CD4-positive, alpha-beta T cell treated with Interleukin-15 for 1 hour (primary cell): ENCODE data around the gene RIC1.
"Not testable (repeated sequence)": the region's sequence is repeated elsewhere in the genome, so short reads cannot be mapped to it uniquely, and the experiment has no call there.

Experiments
- DNase-seq: peaks from one replicate; pipeline ENCODE4 v3.0.0-alpha.2; 2020

Gene RIC1

GRCh38 chr9:5735072-5735471 is 106.2 kb downstream of the RIC1 start:
- no peak for DNase-seq

GRCh38 chr9:5736563-5737346 is 107.8 kb downstream of the RIC1 start:
- DNase-seq, result no peak

DNA sequence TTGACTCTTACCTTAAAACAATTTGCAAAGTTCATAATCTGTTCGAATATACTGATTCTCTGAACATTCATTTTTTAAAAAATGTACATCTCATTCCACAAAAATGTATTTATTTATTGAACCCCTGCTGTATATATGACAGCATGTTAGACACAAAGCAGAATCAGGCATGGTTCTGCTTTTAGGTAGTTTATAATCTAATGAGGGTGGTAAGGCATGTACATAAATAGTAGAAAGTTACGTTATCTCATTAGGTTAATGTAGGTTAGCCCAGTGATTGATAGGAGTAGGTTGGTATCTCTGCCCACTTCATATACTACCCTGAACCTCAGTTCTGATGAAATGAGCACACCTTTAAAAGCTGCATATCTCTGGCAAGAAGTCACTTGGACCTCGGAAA is 114.2 kb downstream of the RIC1 start:
- DNase-seq, result no peak

GRCh38 chr9:5748438-5748837 is 119.5 kb downstream of the RIC1 start:
- no peak for DNase-seq

GRCh38 chr9:5749306-5749705 is 120.4 kb downstream of the RIC1 start:
- DNase-seq, result no peak

DNA sequence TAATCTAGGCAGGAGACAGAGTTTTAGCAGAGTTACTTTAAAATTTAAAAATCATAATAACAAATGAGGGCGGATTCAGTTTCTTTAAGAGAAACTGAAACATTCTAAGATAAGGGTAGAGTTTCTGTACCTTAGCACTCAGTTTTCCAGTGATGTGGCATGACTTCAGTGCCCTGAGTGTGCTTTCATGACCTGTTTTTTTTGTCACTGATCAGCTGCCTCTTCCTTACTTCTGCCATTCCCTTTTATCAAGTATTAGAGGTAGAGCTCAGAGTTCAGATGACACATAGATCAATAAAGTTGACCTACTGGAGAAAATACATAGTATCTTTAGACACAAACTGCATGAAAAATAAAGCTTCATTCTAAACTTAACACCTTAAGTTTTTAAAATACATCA is 121.7 kb downstream of the RIC1 start:
- no peak for DNase-seq

GRCh38 chr9:5756633-5757032 is 127.7 kb downstream of the RIC1 start:
- DNase-seq, result no peak

GRCh38 chr9:5760338-5760737 is 131.4 kb downstream of the RIC1 start:
- DNase-seq, result no peak

GRCh38 chr9:5762421-5762820 is 133.5 kb downstream of the RIC1 start:
- DNase-seq, result no peak

DNA sequence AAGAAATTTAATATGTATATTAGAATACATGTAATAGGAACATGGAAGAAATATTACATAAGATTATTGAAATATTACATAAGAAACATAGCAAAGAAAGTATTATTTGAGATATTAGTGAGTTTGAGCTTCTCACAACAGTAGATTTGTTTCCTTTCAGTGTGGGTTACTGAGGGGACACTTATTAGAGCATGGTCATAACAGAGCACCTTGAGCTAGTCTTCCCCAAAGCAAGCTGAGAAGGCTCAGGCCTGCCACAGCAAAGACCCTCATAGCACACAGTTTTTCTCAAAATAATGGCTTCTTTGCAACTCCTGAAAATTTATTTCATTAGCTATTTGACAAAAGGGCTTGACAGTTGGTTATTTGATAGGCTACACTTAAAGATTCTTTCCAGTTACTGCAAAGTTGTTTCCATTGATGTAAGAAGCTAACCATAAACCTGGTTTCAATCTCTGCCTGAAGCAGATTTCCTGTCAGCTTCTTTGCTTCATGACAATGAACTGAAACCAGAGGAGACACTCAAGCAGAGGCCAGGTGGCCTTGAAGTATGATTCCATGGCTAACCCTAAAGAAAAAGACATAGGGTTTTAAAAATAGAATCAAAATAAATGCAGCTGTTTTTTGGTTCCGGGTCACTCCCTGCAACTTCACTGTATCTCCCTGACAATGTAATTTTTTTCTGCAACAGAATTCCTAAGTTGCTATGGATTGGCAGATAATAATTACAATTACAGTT is 135.4 kb downstream of the RIC1 start:
- DNase-seq, result no peak

DNA sequence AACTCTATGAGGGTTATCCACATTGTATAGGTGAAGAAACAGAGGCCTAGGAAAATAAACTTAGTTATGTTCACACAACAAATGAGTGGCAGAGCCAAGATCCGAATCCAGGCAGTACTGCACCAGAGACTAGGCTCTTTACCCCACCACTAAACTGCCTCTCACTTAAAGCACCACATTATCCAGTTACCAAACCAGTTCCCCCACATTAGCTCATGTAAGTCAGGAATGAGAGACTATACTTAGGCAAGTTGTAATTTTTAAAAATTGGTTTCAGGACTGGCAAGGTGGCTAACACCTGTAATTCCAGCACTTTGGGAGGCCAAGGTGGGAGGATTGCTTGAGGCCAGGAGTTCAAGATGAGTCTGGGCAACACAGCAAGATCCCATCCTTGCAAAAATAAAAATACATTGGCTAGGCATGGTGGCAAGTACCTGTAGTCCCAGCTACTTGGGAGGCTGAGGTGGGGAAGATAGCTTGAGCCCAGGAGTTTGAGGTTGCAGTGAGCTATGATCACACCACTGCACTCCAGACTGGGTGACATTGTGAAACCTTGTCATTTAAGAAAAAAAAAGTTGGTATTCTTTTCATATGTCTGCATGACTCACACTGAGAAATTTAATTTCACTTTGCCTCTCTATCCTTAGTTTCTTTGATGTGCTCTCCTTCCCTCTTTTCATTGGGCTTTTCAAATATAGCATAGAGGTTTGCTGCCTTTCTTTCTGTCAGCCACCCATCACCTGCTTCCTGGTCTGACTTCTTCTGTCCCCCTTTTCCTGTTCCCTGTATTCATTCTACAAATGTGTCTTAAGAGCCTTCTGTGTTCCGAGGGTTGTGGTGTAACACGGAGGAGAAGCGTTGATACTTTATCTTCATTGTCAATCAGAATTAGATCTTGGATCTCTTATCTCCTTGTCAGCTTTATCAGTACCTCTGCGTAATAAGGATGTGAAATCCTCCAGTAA is 139.3 kb downstream of the RIC1 start:
- DNase-seq, result no peak

- DNase-seq, result no peak
Observed at GRCh38 chr9:5773324-5773999, 144.6 kb downstream of the RIC1 start.

DNA sequence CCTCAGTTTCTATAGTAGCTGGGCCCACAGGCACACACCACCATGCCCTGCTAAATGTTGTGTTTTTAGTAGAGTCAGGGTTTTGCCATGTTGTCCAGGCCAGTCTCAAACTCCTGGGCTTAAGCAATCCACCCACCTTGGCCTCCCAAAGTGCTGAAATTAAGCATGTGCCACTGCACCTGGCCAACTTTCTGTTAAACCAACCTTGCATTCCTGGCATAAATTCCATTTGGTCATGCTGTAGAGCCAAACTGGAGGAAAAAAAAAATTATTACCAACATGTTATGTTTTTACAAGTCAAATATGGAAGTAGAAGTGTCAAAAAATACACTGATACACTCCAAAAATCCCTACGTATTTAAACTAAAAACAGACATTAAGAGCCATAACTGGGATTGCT is 149.9 kb downstream of the RIC1 start:
- no peak for DNase-seq

DNA sequence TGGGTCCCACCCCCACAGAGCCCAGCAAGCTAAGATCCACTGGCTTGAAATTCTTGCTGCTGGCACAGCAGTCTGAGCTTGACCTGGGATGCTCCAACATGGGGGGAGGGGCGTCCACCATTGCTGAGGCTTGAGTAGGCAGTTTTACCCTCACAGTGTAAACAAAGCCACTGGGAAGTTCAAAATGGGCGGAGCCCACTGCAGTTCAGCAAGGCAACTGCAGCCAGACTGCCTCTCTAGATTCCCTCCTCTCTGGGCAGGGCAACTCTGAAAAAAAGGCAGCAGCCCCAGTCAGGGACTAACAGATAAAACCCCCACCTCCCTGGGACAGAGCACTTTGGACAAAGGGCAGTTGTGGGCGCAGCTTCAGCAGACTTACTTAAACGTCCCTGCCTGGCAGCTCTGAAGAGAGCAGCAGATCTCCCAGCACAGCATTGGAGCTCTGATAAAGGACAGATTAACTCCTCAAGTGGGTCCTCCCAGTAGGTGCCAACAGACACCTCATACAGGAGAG is 150.9 kb downstream of the RIC1 start:
- DNase-seq, result not testable (repeated sequence)

DNA sequence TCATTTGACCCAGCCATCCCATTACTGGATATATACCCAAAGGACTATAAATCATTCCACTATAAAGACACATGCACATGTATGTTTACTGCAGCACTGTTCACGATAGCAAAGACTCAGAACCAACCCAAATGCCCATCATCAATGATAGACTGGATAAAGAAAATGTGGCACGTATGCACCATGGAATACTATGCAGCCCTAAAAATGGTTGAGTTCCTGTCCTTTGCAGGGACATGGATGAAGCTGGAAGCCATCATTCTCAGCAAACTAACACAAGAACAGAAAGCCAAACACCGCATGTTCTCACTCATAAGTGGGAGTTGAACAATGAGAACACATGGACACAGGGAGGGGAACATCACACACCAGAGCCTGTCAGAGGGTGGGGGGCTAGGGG is 154.5 kb downstream of the RIC1 start:
- not testable (repeated sequence) for DNase-seq

DNA sequence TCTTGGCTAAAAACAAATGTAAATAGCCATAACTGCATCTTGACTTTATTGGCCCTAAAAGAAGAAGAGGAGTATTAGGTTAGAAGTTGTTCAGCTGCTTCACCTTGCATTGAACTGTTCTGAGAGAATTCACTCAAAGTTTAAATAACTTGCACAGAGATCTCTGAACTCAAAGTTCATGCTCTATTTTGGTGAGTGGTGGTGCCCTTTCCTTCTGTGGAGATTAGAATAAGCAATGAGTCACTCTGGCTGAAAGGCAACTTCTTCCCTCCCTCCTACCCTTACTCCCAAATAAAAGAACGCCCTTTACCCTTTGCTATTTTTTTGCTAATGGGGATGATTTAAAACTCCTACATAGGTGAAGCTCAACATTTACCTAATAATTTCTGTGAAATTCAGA is 155.1 kb downstream of the RIC1 start:
- no peak for DNase-seq

- no peak for DNase-seq
Observed at GRCh38 chr9:5784526-5785315, 155.8 kb downstream of the RIC1 start.

GRCh38 chr9:5786370-5787127 is 157.6 kb downstream of the RIC1 start:
- DNase-seq, result no peak

GRCh38 chr9:5787220-5787619 is 158.3 kb downstream of the RIC1 start:
- DNase-seq, result no peak

GRCh38 chr9:5787759-5788302 is 158.9 kb downstream of the RIC1 start:
- DNase-seq, result no peak

- no peak for DNase-seq
Observed at GRCh38 chr9:5789489-5789888, 160.6 kb downstream of the RIC1 start.
